ENCODE results near the gene DMRTB1.

Gene DMRTB1

GRCh38 chr1:53468374-53468773, 9.2 kb downstream of the DMRTB1 start:
- H3K9me3 ChIP-seq: no peaks in the 10 kb centered on the region
- no peak for TF ChIP-seq CTCF (IDR thresholded peaks at IDR 0.05)
- peaks cover 0 to 13% of the 10 kb centered on the region in 2 donors for H3K27me3 ChIP-seq
- intact Hi-C loops (cut with DNase I; ENCODE audit: low total_unique reads): no loop called here
- H3K36me3 ChIP-seq: no peaks in the 10 kb centered on the region
- H3K4me1 ChIP-seq: no peaks in the 10 kb centered on the region
- H3K4me3 ChIP-seq: no peak overlapping the region
- no peak overlapping the region for H3K27ac ChIP-seq
- DNase-seq: no peak

GRCh38 chr1:53469373-53469772, 10.2 kb downstream of the DMRTB1 start:
- H3K27ac ChIP-seq: no peak overlapping the region
- no peaks in the 10 kb centered on the region for H3K9me3 ChIP-seq
- TF ChIP-seq CTCF (IDR thresholded peaks at IDR 0.05): no peak
- peaks cover 0 to 13% of the 10 kb centered on the region in 2 donors for H3K27me3 ChIP-seq
- H3K36me3 ChIP-seq: no peaks in the 10 kb centered on the region
- intact Hi-C loops (cut with DNase I; ENCODE audit: low total_unique reads): no loop called here
- no peak for DNase-seq
- no peaks in the 10 kb centered on the region for H3K4me1 ChIP-seq
- H3K4me3 ChIP-seq: no peak overlapping the region

GRCh38 chr1:53470155-53470554, 11.0 kb downstream of the DMRTB1 start:
- peak; percentile 50 to 72 for DNase-seq
- no peaks in the 10 kb centered on the region for H3K4me1 ChIP-seq
- peak; percentile 12 to 29 for TF ChIP-seq CTCF (IDR thresholded peaks at IDR 0.05)
- H3K27ac ChIP-seq: no peak overlapping the region
- H3K4me3 ChIP-seq: no peak overlapping the region
- H3K27me3 ChIP-seq: peaks cover 0 to 13% of the 10 kb centered on the region in 2 donors
- no peaks in the 10 kb centered on the region for H3K9me3 ChIP-seq
- intact Hi-C loops (cut with DNase I; ENCODE audit: low total_unique reads): no loop called here
- no peaks in the 10 kb centered on the region for H3K36me3 ChIP-seq

- peaks cover 0 to 13% of the 10 kb centered on the region in 2 donors for H3K27me3 ChIP-seq
- H3K27ac ChIP-seq: no peak overlapping the region
- no peak for DNase-seq
- intact Hi-C loops (cut with DNase I; ENCODE audit: low total_unique reads): no loop called here
- no peak for TF ChIP-seq CTCF (IDR thresholded peaks at IDR 0.05)
- H3K36me3 ChIP-seq: no peaks in the 10 kb centered on the region
- H3K9me3 ChIP-seq: no peaks in the 10 kb centered on the region
- no peaks in the 10 kb centered on the region for H3K4me1 ChIP-seq
- H3K4me3 ChIP-seq: no peak overlapping the region
These were observed 11.4 kb downstream of the DMRTB1 start for GRCh38 chr1:53470584-53470983.

DNA sequence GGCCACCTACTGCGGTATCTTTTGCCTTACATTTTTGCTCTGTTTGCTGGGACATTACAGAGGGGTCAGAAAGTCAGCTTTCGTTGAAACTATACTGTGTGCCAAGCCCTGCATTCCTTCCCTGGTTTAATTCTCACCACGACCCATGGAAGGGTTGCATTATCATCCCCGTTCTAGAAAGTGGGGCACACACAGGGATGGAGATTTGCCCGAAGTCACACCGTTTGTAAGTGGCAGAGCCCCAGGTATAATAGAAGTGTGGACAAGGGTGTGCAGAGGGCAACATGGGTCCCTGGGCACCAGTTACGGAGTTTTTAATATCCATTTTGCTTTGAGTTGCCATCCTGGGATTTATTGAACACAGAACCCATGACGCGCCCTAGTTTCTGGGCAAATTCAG, 11.8 kb downstream of the DMRTB1 start:
- no peak for DNase-seq
- no peaks in the 10 kb centered on the region for H3K36me3 ChIP-seq
- intact Hi-C loops (cut with DNase I; ENCODE audit: low total_unique reads): no loop called here
- peaks cover 0 to 13% of the 10 kb centered on the region in 2 donors for H3K27me3 ChIP-seq
- TF ChIP-seq CTCF (IDR thresholded peaks at IDR 0.05): no peak
- no peaks in the 10 kb centered on the region for H3K9me3 ChIP-seq
- no peak overlapping the region for H3K27ac ChIP-seq
- no peak overlapping the region for H3K4me3 ChIP-seq
- H3K4me1 ChIP-seq: no peaks in the 10 kb centered on the region

- DNase-seq: no peak
- Histone ChIP-seq H3K27ac (no peak overlapping the region), H3K4me1 (no peaks in the 10 kb centered on the region), H3K4me3 (no peak overlapping the region), H3K36me3 (no peaks in the 10 kb centered on the region), H3K27me3 (peaks cover 0 to 17% of the 10 kb centered on the region in 2 donors), H3K9me3 (no peaks in the 10 kb centered on the region)
- no peak for TF ChIP-seq CTCF (IDR thresholded peaks at IDR 0.05)
- intact Hi-C loops (cut with DNase I; ENCODE audit: low total_unique reads): no loop called here
These were observed 14.3 kb downstream of the DMRTB1 start for GRCh38 chr1:53473463-53473862.

Measured in tibial artery (tissue), 4 donors.